ENCODE results near the gene ADISSP. TPM values are rescaled to one million over a fixed set of nuclear protein-coding genes. Genes with fewer than 3 reads are reported as not detected.

The ADISSP gene
- total and polyA plus RNA-seq, 8 donors: 5.0 to 16.0 (median 11.3) TPM

DNA sequence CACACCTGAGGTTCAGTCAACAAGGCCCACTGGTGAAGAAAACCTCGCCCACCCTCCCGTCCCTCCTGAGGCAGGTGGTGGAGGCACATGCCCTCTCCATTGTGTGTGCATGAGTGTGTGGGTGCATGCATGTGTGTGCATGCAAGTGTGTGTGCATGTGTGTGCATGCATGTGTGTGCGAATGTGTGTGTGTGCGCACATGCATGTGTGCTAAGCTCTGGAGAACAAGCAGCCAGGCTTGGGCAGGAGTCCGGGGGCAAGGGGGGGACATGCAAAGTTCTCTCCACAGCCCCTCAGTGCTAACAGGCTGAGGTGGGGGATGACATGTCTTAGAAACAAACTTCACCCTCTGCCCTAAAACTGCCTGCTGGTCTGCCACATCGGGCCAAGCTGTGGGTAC lies 38.2 kb downstream of the ADISSP start:
- no peak for FAIRE-seq
- Histone ChIP-seq H3K27me3 (no peaks in the 10 kb centered on the region), H3K36me3 (no peaks in the 10 kb centered on the region), H3K9me3 (no peaks in the 10 kb centered on the region), H3K4me3 (no peak overlapping the region), H3K27ac (no peak overlapping the region), H3K4me1 (no peaks in the 10 kb centered on the region)
- DNase-seq: peak in 1 of 6 donors; percentile 18
- TF ChIP-seq, protein P1, sequence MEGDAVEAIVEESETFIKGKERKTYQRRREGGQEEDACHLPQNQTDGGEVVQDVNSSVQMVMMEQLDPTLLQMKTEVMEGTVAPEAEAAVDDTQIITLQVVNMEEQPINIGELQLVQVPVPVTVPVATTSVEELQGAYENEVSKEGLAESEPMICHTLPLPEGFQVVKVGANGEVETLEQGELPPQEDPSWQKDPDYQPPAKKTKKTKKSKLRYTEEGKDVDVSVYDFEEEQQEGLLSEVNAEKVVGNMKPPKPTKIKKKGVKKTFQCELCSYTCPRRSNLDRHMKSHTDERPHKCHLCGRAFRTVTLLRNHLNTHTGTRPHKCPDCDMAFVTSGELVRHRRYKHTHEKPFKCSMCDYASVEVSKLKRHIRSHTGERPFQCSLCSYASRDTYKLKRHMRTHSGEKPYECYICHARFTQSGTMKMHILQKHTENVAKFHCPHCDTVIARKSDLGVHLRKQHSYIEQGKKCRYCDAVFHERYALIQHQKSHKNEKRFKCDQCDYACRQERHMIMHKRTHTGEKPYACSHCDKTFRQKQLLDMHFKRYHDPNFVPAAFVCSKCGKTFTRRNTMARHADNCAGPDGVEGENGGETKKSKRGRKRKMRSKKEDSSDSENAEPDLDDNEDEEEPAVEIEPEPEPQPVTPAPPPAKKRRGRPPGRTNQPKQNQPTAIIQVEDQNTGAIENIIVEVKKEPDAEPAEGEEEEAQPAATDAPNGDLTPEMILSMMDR (IDR thresholded peaks at IDR 0.05): no peak
- WGBS, 2 donors: 81 to 82% methylated on average over 6 of the region's 6 CpGs
- intact Hi-C loops (cut with DNase I): no loop called here
- no peak for ATAC-seq

DNA sequence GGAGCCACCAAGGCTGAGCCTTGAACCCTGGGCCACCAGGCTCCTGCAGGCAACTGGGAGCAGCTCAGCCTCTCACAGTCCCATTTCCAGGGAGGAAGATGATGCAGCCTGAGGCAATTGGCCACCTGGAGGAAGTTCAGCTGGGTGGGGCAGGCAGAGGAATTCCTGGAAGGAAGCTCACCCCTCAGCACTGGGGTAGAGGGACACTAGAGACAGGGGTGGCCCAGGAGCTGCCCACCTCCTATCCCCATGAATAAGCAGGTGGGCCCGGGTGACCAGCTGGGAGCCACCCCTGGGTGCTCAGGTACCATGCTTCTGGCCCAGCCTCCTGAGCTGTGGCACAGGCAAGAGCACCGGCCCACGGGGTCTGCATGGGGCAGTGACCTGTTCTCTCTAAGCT lies 38.7 kb downstream of the ADISSP start:
- H3K4me3 ChIP-seq: no peak overlapping the region
- H3K9me3 ChIP-seq: no peaks in the 10 kb centered on the region
- no peaks in the 10 kb centered on the region for H3K27me3 ChIP-seq
- DNase-seq (peak in 2 of 6 donors; percentile 15 to 45), FAIRE-seq (no peak), ATAC-seq (no peak)
- H3K36me3 ChIP-seq: no peaks in the 10 kb centered on the region
- no peaks in the 10 kb centered on the region for H3K4me1 ChIP-seq
- intact Hi-C loops (cut with DNase I): no loop called here
- WGBS, 2 donors: 75 to 78% methylated on average over 3 of the region's 3 CpGs
- TF ChIP-seq, protein P1 (IDR thresholded peaks at IDR 0.05): no peak
- H3K27ac ChIP-seq: no peak overlapping the region

DNA sequence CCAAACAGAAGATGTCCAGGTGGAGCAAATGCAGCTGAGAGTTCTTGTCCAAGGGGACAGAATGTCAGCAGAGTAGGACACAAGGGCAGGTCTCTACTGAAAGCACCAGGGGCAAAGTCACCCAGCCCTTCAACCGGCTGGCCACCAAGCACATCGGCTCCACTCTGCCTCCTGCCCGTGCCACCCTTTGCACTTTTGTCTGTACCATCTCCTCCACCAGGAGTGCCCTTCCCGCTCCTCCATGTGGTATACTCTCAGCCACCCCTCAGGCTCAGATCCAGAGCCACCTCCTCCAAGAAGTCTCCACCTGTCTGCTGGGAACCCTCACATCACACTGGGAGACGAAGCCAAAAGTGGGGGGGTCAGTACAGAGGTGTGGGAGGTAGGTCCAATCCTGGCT lies 39.2 kb downstream of the ADISSP start:
- Histone ChIP-seq H3K9me3 (no peaks in the 10 kb centered on the region), H3K27ac (no peak overlapping the region), H3K27me3 (no peaks in the 10 kb centered on the region), H3K4me3 (no peak overlapping the region), H3K4me1 (no peaks in the 10 kb centered on the region), H3K36me3 (no peaks in the 10 kb centered on the region)
- TF ChIP-seq, protein P1 (IDR thresholded peaks at IDR 0.05): no peak
- FAIRE-seq: no peak
- peak in 1 of 6 donors; percentile 36 for DNase-seq
- intact Hi-C loops (cut with DNase I): no loop called here
- WGBS, 2 donors: 54 to 73% methylated on average over 5 of the region's 5 CpGs
- no peak for ATAC-seq

DNA sequence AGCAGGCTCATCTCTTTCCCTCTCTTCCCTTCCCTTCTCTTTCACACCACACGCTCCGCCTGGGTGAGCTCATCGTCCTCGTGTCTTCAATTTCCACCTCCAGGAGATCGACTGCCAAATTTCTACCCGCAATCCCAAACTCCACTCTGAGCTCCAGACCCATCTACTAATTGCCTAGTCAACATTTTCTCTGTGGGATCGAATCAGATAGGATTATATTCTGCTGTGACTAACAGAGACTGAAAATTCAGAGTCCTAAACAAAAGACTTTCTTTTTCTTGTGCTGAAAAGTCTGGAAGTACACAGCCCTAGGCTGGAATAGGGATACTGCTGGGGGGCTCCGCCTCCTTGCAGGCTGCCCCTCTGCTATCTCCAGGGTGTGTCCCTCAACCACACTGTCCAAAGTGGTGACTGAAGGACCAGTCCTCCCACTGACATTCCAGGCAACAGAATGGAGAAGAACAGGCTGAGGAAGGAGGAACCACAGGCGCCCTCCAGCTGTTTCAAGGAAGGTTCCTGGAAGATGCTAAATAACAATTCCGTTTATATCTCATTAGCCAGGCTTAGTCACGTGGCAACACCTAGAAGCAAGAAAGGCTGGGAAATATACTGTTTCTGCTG lies 40.0 kb downstream of the ADISSP start:
- DNase-seq (peak in 1 of 6 donors; percentile 19), ATAC-seq (peak in 3 of 4 donors; percentile 26 to 58 (median 56)), FAIRE-seq (no peak)
- H3K27me3 ChIP-seq: no peaks in the 10 kb centered on the region
- no peaks in the 10 kb centered on the region for H3K4me1 ChIP-seq
- WGBS, 2 donors: 32 to 34% methylated on average over 10 to 11 of the region's 11 CpGs
- H3K27ac ChIP-seq: no peak overlapping the region
- H3K9me3 ChIP-seq: no peaks in the 10 kb centered on the region
- no peaks in the 10 kb centered on the region for H3K36me3 ChIP-seq
- TF ChIP-seq, protein P1 (IDR thresholded peaks at IDR 0.05): no peak
- intact Hi-C loops (cut with DNase I): no loop called here
- no peak overlapping the region for H3K4me3 ChIP-seq

DNA sequence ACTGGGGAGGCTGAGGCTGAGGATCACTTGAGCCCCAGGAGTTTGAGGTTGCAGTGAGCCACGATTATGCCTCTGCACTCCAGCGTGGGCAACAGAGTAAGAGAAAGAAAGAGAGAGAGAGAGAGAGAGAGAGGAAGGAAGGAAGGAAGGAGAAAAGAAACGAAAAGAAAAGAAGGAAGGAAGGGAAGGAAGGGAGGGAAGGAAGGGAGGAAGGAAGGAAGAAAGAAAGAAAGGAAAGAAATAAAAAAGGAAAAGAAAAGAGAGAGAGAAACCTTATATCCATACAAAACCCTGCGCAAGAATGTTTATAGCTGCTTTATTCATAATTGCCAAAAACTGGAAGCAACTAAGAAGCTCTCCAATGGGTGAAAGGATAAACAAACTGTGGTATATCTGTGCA lies 43.2 kb downstream of the ADISSP start:
- no peak for DNase-seq
- no peak overlapping the region for H3K27ac ChIP-seq
- 49 to 59% methylated on average over 4 of the region's 4 CpGs for WGBS, 2 donors
- no peak for ATAC-seq
- intact Hi-C loops (cut with DNase I): no loop called here
- H3K36me3 ChIP-seq: no peaks in the 10 kb centered on the region
- no peaks in the 10 kb centered on the region for H3K4me1 ChIP-seq
- H3K27me3 ChIP-seq: no peaks in the 10 kb centered on the region
- H3K4me3 ChIP-seq: no peak overlapping the region
- TF ChIP-seq, protein P1 (IDR thresholded peaks at IDR 0.05): no peak
- FAIRE-seq: no peak
- H3K9me3 ChIP-seq: no peaks in the 10 kb centered on the region
